ENCODE results near the gene SLC37A1. TPM values are rescaled to one million over a fixed set of nuclear protein-coding genes. Genes with fewer than 3 reads are reported as not detected.
A peak's percentile ranks its signal among the peaks of the same experiment; 100 is the strongest.

The SLC37A1 gene
- total RNA-seq, 1 experiment from 2014 or later: 15.0 TPM

GRCh38 chr21:42570841-42571387 lies 57.3 kb downstream of the SLC37A1 start:
- ATAC-seq (peak; percentile 14; the same call in 1 of the 2 replicates), DNase-seq (ENCODE audit: low read depth, low spot score) (no peak)
- H3K4me3 ChIP-seq (replicated peaks in 1 of 2; ENCODE audit: low read depth in 1 of 2, low read length in 2 of 2): no peak overlapping the region
- TF ChIP-seq CEBPB (IDR thresholded peaks at IDR 0.05; ENCODE audit: low read depth) (no peak), SP1 (IDR thresholded peaks at IDR 0.05; ENCODE audit: low read depth) (no peak), CTCF (IDR thresholded peaks at IDR 0.05 in 2 of 3, conservative IDR thresholded peaks at IDR 0.05 in 1 of 3; ENCODE audit: borderline replicate concordance in 1 of 3, insufficient read depth in 1 of 3, low read depth in 2 of 3, low read length in 2 of 3) (no peak), ZBTB33 (IDR thresholded peaks at IDR 0.05; ENCODE audit: extremely low read depth, insufficient replicate concordance, low read length) (no peak), ELF1 (IDR thresholded peaks at IDR 0.05; ENCODE audit: borderline replicate concordance, low read depth) (no peak), YY1 (IDR thresholded peaks at IDR 0.05; ENCODE audit: extremely low read depth, insufficient replicate concordance, low read depth, low read length) (no peak), ZNF274 (IDR thresholded peaks at IDR 0.05; ENCODE audit: low read depth, low read length) (no peak), POLR2AphosphoS5 (IDR thresholded peaks at IDR 0.05; ENCODE audit: low read depth, low read length) (no peak), POLR2A (IDR thresholded peaks at IDR 0.05; ENCODE audit: borderline replicate concordance, extremely low read depth, insufficient read depth, insufficient read length) (no peak), MAX (IDR thresholded peaks at IDR 0.05) (no peak), ATF3 (IDR thresholded peaks at IDR 0.05) (no peak), TCF7L2 (IDR thresholded peaks at IDR 0.05; ENCODE audit: borderline replicate concordance, extremely low read depth, insufficient read depth, insufficient read length) (no peak), CBX3 (IDR thresholded peaks at IDR 0.05; ENCODE audit: low read depth) (no peak), REST (IDR thresholded peaks at IDR 0.05; ENCODE audit: low read depth) (no peak), SRF (IDR thresholded peaks at IDR 0.05; ENCODE audit: low read depth) (no peak), RAD21 (IDR thresholded peaks at IDR 0.05; ENCODE audit: low read depth) (no peak)
- H3K27me3 ChIP-seq (ENCODE audit: insufficient read depth, low read length): no peaks in the 10 kb centered on the region
- H3K79me2 ChIP-seq (ENCODE audit: insufficient read depth, low read length): no peaks in the 10 kb centered on the region
- H4K20me1 ChIP-seq (ENCODE audit: insufficient read depth): no peaks in the 10 kb centered on the region
- RAD21 ChIA-PET (ENCODE audit: low non-redundant PET in 1 of 2, low total read pairs in 2 of 2, uncharacterized antibody in 2 of 2, unreplicated experiment in 2 of 2): no interaction called here
- H3K27ac ChIP-seq (ENCODE audit: low read depth, low read length): no peak overlapping the region
- CTCF ChIA-PET: no interaction called here
- no TSS peak for BruUV-seq (replicated peaks)
- no peaks in the 10 kb centered on the region; a peak in 2 of 4 replicates for H3K9me3 ChIP-seq (ENCODE audit: control insufficient read depth in 1 of 2, insufficient read depth in 1 of 2, low read depth in 1 of 2, low read length in 2 of 2)
- no peak overlapping the region for H3K4me2 ChIP-seq (ENCODE audit: low read length)
- POLR2A ChIA-PET: no interaction called here
- no peaks in the 10 kb centered on the region for H3K4me1 ChIP-seq (ENCODE audit: control insufficient read depth in 1 of 2, insufficient read depth in 2 of 2, low read length in 2 of 2)
- H3K36me3 ChIP-seq (ENCODE audit: control insufficient read depth in 1 of 2, insufficient read depth in 2 of 2, low read length in 2 of 2): no peaks in the 10 kb centered on the region
- H3K9me2 ChIP-seq (ENCODE audit: insufficient read depth): no peaks in the 10 kb centered on the region
- H3K9ac ChIP-seq (ENCODE audit: low read length): no peak overlapping the region
- no peak overlapping the region for H2AFZ ChIP-seq (ENCODE audit: low read depth, low read length, poor library complexity, severe bottlenecking)
- intact Hi-C loops (cut with micrococcal nuclease): no loop called here

Measured in HCT116 (cell line).